Stimulated activated CD4-positive, alpha-beta T cell treated with anti-CD3 and anti-CD28 coated beads, Interleukin-15, amount 100 ng/mL, for 1 hour (primary cell): ENCODE measurements around the gene RAB30.

Source experiments
- DNase-seq, 2 donors: peaks; one replicate each; pipeline ENCODE4 v3.0.0-alpha.2; 2020; ENCODE audit warnings: low read depth in 1 of 2, low spot score in 1 of 2

The RAB30 gene

GRCh38 chr11:83071567-83072349 lies at the start of gene RAB30:
Gene RAB30, minus strand, starts transcription at chr11:83071897. Its CDS starts 74,581 bp downstream, at chr11:82997316.
- DNase-seq = peak; percentile 71 to 80

- DNase-seq = no peak
These were observed 48.6 kb upstream of the RAB30 start for GRCh38 chr11:83120327-83120726.

GRCh38 chr11:83119216-83119615 lies 47.5 kb upstream of the RAB30 start:
- DNase-seq = no peak

- no peak for DNase-seq
These were observed 47.1 kb upstream of the RAB30 start for GRCh38 chr11:83118814-83119213.

GRCh38 chr11:83116015-83116641 lies 44.4 kb upstream of the RAB30 start:
- DNase-seq = no peak

- no peak for DNase-seq
These were observed 43.9 kb upstream of the RAB30 start for GRCh38 chr11:83115551-83115950.

GRCh38 chr11:83115026-83115425 lies 43.3 kb upstream of the RAB30 start:
- DNase-seq = no peak

GRCh38 chr11:83112886-83113285 lies 41.2 kb upstream of the RAB30 start:
- DNase-seq = no peak

- no peak for DNase-seq
These were observed 33.5 kb upstream of the RAB30 start for GRCh38 chr11:83105168-83105567.

- no peak for DNase-seq
These were observed 31.1 kb upstream of the RAB30 start for GRCh38 chr11:83102834-83103233.

- DNase-seq = no peak
These were observed 25.9 kb upstream of the RAB30 start for GRCh38 chr11:83097429-83098075.

GRCh38 chr11:83093634-83094033 lies 21.9 kb upstream of the RAB30 start:
- no peak for DNase-seq

GRCh38 chr11:83092488-83093384 lies 21.0 kb upstream of the RAB30 start:
- DNase-seq = no peak

- DNase-seq = no peak
These were observed 17.3 kb upstream of the RAB30 start for GRCh38 chr11:83088965-83089364.

- no peak for DNase-seq
These were observed 15.3 kb upstream of the RAB30 start for GRCh38 chr11:83087035-83087434.

GRCh38 chr11:83079820-83080219 lies 8.1 kb upstream of the RAB30 start:
- DNase-seq = no peak

GRCh38 chr11:83078269-83078668 lies 6.6 kb upstream of the RAB30 start:
- DNase-seq = no peak

GRCh38 chr11:83073884-83074283 lies 2.2 kb upstream of the RAB30 start:
- DNase-seq = no peak

GRCh38 chr11:83073258-83073657 lies 1.6 kb upstream of the RAB30 start:
- DNase-seq = no peak

- no peak for DNase-seq
These were observed 899 bp upstream of the RAB30 start for GRCh38 chr11:83072350-83073242.
